NOMO-1 (cell line): ENCODE data around the gene OR2AE1.
"Not testable (repeated sequence)": the region's sequence is repeated elsewhere in the genome, so short reads cannot be mapped to it uniquely, and the experiment has no call there.

Experiments used
- DNase-seq, 2 experiments: peaks; one replicate each; lab custom pipeline; 2025; ENCODE audit not compliant: unreplicated experiment in 2 of 2; lab: John Stamatoyannopoulos, UW

OR2AE1 gene

DNA sequence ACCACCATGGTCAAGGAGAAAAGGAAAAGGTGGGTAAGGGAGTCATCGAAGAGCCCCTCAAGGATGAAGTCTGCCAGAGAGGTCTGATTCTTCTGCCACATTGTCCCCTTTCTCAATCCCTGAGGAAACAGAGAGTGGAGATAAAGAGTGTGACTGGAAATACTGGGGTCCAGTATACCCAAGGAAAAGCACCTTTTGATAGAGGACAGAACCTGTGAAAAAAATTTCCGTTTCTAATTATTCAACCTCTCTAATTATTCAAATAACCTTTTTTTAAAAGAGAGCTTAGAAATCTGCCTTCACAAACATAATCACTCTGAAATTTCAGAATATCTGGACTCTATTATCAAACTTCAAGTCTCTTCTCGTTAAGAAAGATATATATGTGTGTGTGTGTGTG lies at the start of gene OR2AE1:
OR2AE1 (minus strand) TSS at position 101 of the 400 bp plus-strand sequence; CDS start at position 101, 0 bp downstream.
- no peak for DNase-seq

DNA sequence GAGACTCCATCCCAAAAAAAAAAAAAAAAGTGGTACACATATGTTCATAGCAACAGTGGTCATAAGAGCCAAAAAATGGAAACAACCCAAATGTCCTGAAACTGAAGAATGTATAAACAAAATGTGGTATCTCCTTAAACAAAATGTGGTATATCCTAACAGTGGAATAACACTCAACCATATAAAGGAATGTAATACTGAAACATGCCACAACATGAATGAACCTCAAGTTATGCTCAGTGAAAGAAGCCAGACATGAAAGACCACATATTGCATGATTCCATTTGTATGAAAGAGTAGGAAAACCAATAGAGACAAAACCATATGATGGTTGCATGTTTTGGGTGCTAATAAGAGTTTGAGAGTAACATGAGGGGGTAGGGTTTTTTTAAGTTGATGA lies 49.5 kb upstream of the OR2AE1 start:
- no peak for DNase-seq

DNA sequence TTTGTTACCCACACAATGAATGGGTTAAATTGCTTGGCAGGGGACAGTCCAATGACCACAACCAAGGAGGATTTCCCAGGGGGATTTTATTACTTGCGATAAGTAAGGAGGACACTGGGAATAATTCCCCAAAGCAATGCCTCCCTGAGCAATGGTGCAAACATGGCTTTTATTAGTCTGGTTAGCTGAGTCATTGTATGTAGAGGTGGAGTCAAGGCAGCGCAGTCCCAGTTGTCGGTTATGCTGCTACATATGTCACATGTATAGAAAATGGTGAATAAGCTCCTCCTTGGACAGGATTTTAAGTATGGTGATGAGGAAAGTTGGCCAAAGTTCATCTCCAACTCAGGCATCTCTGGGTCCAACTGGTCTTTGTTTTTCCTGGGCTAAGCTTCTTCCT lies 46.4 kb upstream of the OR2AE1 start:
- no peak for DNase-seq

DNA sequence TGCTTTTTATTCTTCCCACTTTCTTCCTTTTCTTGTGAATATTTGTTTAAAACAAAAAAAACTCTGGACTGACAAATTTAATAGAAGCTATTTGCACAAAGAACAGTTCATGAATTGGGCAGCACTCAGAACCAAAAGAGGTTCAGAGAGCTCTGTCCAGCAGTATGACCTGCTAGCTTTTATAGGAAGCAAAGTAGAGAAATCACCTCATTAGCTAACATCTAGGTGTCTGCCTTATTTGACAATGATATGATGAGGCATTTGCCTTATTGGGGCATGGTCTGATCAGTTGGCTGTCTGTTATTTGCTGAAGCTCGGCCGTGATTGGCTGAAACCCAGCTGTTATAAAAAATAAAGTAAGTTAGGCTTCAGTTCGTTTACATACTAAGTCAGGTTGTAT lies 43.3 kb upstream of the OR2AE1 start:
- no peak for DNase-seq

GRCh38 chr7:99919814-99920112 lies 42.9 kb upstream of the OR2AE1 start:
- DNase-seq: no peak

- DNase-seq: peak; percentile 99 to 100
Observed at GRCh38 chr7:99918959-99919813, 42.4 kb upstream of the OR2AE1 start, which contains the start of gene TRIM4. Gene TRIM4 (minus strand): TSS chr7:99919530. CDS start chr7:99919401, 129 bp downstream.

- no peak for DNase-seq
Observed at GRCh38 chr7:99910976-99911375, 34.1 kb upstream of the OR2AE1 start.

- no peak for DNase-seq
Observed at GRCh38 chr7:99901581-99901980, 24.7 kb upstream of the OR2AE1 start.

GRCh38 chr7:99899830-99900519 lies 23.1 kb upstream of the OR2AE1 start:
- DNase-seq: no peak

GRCh38 chr7:99898836-99899235 lies 22.0 kb upstream of the OR2AE1 start:
- no peak for DNase-seq

DNA sequence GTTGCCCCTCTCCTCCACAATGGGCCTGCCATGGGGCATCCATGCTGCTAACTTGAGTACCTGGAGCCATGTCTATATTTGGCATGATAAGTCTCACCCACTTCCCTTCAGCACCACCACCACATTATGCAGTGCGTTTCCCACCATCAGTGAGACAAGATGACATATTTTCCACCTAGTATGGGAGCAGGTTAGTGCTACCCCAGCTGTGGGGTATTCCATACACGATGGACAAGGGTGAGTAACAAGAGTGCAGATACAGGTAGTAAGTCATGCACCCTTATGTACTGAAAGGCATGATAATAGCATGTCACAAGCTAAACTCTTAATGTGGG lies 21.2 kb upstream of the OR2AE1 start:
- DNase-seq: no peak

GRCh38 chr7:99897322-99898022 lies 20.6 kb upstream of the OR2AE1 start:
- peak; percentile 20 to 24 for DNase-seq

DNA sequence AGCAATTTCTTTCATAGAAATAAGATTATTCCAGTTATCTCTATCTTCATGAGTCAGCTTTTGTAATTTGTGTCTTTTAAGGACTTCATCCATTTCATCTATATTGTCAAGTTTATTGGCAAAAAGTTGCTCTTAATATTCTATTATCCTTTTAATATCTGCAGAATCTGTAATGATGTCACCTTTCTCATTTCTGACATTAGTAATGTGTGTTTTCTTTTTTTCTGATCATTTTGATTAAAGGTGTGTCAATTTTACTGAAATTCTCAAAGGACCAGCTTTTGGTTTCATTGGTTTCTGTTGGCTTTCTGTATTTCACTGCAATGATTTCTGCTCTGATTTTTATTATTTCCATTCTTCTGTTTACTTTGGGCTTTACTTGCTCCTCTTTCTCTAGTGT lies 17.9 kb upstream of the OR2AE1 start:
- DNase-seq: no peak

- no peak for DNase-seq
Observed at GRCh38 chr7:99893280-99893679, 16.4 kb upstream of the OR2AE1 start.

DNA sequence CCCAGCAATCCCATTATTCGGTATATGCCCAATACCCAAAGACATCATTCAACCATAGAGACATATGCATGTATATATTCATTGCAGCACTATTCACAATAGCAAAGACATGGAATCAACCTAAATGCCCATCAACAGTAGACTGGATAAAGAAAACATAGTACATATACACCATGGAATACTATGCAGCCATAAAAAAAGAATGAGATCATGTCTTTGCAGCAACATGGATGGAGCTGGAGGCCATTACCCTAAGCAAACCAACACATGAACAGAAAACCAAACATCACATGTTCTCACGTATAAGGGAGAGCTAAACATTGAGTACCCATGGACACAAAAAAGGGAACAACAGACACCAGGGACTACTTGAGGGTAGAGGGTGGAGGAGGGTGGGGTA lies 13.5 kb upstream of the OR2AE1 start:
- DNase-seq: not testable (repeated sequence)

GRCh38 chr7:99888366-99888765 lies 11.5 kb upstream of the OR2AE1 start:
- not testable (repeated sequence) for DNase-seq

GRCh38 chr7:99881370-99881769 lies 4.5 kb upstream of the OR2AE1 start:
- no peak for DNase-seq

DNA sequence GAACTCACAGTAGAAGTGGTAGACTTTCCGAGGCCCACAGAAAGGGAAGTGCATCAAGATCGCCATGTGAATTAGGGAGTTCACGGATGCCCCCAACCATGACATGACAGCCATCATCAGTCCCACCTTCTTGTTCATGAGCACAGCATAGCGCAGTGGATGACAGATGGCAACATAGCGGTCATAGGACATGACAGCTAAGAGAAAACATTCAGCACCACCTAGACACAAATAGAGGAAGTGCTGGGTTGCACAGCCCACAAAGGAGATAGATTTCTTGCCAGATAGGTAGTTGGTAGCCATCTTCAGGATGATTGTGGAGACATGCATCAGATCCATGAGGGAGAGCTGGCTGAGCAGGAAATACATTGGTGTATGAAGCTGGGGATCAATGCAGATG lies 342 bp downstream of the OR2AE1 start:
- DNase-seq: peak in 1 of 2 experiments; percentile 27

GRCh38 chr7:99868246-99868645 lies 8.6 kb downstream of the OR2AE1 start:
- no peak for DNase-seq

DNA sequence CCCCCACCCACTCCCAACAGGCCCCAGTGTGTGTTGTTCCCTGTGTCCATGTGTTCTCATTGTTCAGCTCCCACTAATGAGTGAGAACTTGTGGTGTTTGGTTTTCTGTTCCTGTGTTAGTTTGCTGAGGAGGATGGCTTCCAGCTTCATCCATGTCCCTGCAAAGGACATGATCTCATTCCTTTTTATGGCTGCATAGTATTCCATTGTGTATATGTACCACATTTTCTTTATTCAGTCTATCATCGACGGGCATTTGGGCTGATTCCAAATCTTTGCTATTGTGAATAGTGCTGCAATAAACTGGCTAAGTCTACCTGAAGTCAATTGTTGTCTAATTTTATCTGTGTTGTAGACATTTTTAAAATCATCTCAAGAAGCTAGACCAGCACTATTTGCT lies 9.4 kb downstream of the OR2AE1 start:
- DNase-seq: not testable (repeated sequence)

- DNase-seq: peak in 1 of 2 experiments; percentile 69
Observed at GRCh38 chr7:99863847-99864440, 12.9 kb downstream of the OR2AE1 start.
